HEK293 (cell line): ENCODE results near the gene PDXK.
A peak's percentile ranks its signal among the peaks of the same experiment; 100 is the strongest.

ENCODE experiments used
- CTCF ChIA-PET: fragments of 350-600 bp; formaldehyde crosslinking; extraction: SDS; loops from one replicate; lab custom pipeline; 2021; ENCODE audit warnings: antibody characterized with exemption; lab: Yijun Ruan, JAX
- POLR2A ChIA-PET: fragments of 300-600 bp; formaldehyde crosslinking; extraction: SDS; loops from one replicate; lab custom pipeline; 2020; ENCODE audit warnings: antibody characterized with exemption, inconsistent platforms; lab: Yijun Ruan, JAX
- H3K27ac ChIP-seq: fragments of 200-500 bp; sonication (Bioruptor generic); 2 replicates; pipeline ENCODE4 v1.5.1; 2014; ENCODE audit warnings: low read depth, low read length, control low read depth, inconsistent platforms; ENCODE audit errors: extremely low read depth
- H3K36me3 ChIP-seq, 2 experiments: fragments of 200-500 bp in 1 of 2; sonication (Bioruptor generic) in 1 of 2; 1 replicate in 1 of 2; 2 replicates in 1 of 2; pipeline ENCODE4 v1.5.1; 2014 to 2017; ENCODE audit warnings: inconsistent platforms in 2 of 2, low read length in 2 of 2; ENCODE audit not compliant: control insufficient read depth in 2 of 2, insufficient read depth in 1 of 2
- H3K4me1 ChIP-seq: fragments of 200-500 bp; sonication (Bioruptor generic); 2 replicates; pipeline ENCODE4 v1.5.1; 2014; ENCODE audit warnings: mild to moderate bottlenecking, low read length, inconsistent platforms; ENCODE audit not compliant: control insufficient read depth, insufficient read depth
- H3K4me3 ChIP-seq: 2 replicates; pipeline ENCODE4 v1.5.1; 2011; ENCODE audit warnings: low read depth, mild to moderate bottlenecking, control low read depth, low read length, moderate library complexity
- H3K9me3 ChIP-seq: fragments of 200-500 bp; sonication (Bioruptor generic); 2 replicates; pipeline ENCODE4 v1.5.1; 2014; ENCODE audit warnings: low read depth, low read length, inconsistent platforms; ENCODE audit not compliant: control insufficient read depth, insufficient read depth
- BCL11A ChIP-seq: fragments of 450-650 bp; formaldehyde crosslinking; IDR thresholded peaks from 2 replicates; pipeline ENCODE4 v1.5.1; 2016; ENCODE audit warnings: low read depth, missing biosample characterization, missing genetic modification characterization
- BCL6B ChIP-seq: fragments of 450-650 bp; formaldehyde crosslinking; IDR thresholded peaks from 2 replicates; pipeline ENCODE4 v1.5.1; 2017; ENCODE audit warnings: missing biosample characterization, missing genetic modification characterization
- GFI1B ChIP-seq: fragments of 450-650 bp; formaldehyde crosslinking; IDR thresholded peaks from 2 replicates; pipeline ENCODE4 v1.5.1; 2016; ENCODE audit warnings: missing biosample characterization, missing genetic modification characterization
- PATZ1 ChIP-seq: fragments of 450-650 bp; formaldehyde crosslinking; IDR thresholded peaks from 2 replicates; pipeline ENCODE4 v1.5.1; 2016; ENCODE audit warnings: missing biosample characterization, missing genetic modification characterization
- SETDB1 ChIP-seq: IDR thresholded peaks from one replicate; pipeline ENCODE4 v1.6.1; 2017; ENCODE audit warnings: mild to moderate bottlenecking, low read length, moderate library complexity, mixed read lengths; ENCODE audit not compliant: insufficient read length
- ZNF146 ChIP-seq: fragments of 450-650 bp; formaldehyde crosslinking; IDR thresholded peaks from 2 replicates; pipeline ENCODE4 v1.5.1; 2016; ENCODE audit warnings: missing biosample characterization, missing genetic modification characterization
- ZNF335 ChIP-seq: fragments of 450-650 bp; formaldehyde crosslinking; conservative IDR thresholded peaks from 2 replicates; pipeline ENCODE4 v1.5.1; 2016; ENCODE audit warnings: missing biosample characterization, missing genetic modification characterization
- ZNF341 ChIP-seq: fragments of 450-650 bp; formaldehyde crosslinking; IDR thresholded peaks from 2 replicates; pipeline ENCODE4; 2016; ENCODE audit warnings: low read depth, missing biosample characterization, missing genetic modification characterization
- ZNF366 ChIP-seq: fragments of 450-650 bp; formaldehyde crosslinking; conservative IDR thresholded peaks from 2 replicates; pipeline ENCODE4 v1.5.1; 2016; ENCODE audit warnings: missing biosample characterization, missing genetic modification characterization
- ZNF449 ChIP-seq: fragments of 450-650 bp; formaldehyde crosslinking; IDR thresholded peaks from 2 replicates; pipeline ENCODE4 v1.5.1; 2017; ENCODE audit warnings: missing biosample characterization, mild to moderate bottlenecking, missing genetic modification characterization, moderate library complexity
- ZNF488 ChIP-seq: fragments of 450-650 bp; formaldehyde crosslinking; IDR thresholded peaks from 2 replicates; pipeline ENCODE4 v1.5.1; 2016; ENCODE audit warnings: missing biosample characterization, missing genetic modification characterization
- ZNF596 ChIP-seq: fragments of 450-650 bp; IDR thresholded peaks from 2 replicates; pipeline ENCODE4 v1.5.0; 2018; ENCODE audit warnings: missing biosample characterization, mild to moderate bottlenecking, missing genetic modification characterization, moderate library complexity
- ZNF677 ChIP-seq: fragments of 450-650 bp; IDR thresholded peaks from 2 replicates; pipeline ENCODE4 v1.5.0; 2018; ENCODE audit warnings: missing biosample characterization, mild to moderate bottlenecking, missing genetic modification characterization, moderate library complexity
- ZNF701 ChIP-seq: fragments of 450-650 bp; formaldehyde crosslinking; IDR thresholded peaks from 2 replicates; pipeline ENCODE4 v1.5.1; 2016; ENCODE audit warnings: missing biosample characterization, missing genetic modification characterization
- ZNF830 ChIP-seq: fragments of 450-650 bp; IDR thresholded peaks from 2 replicates; pipeline ENCODE4 v1.5.0; 2018; ENCODE audit warnings: missing biosample characterization, missing genetic modification characterization, low read depth, mild to moderate bottlenecking, moderate library complexity
- ZSCAN23 ChIP-seq: fragments of 450-650 bp; formaldehyde crosslinking; IDR thresholded peaks from 2 replicates; pipeline ENCODE4 v1.5.1; 2016; ENCODE audit warnings: missing biosample characterization, missing genetic modification characterization

PDXK gene

GRCh38 chr21:43728467-43729390 is 9.8 kb downstream of the PDXK start (continued):
- peak; percentile 51; the same call in 1 of the 2 replicates for TF ChIP-seq BCL11A (tag by site-specific recombination)
- 0 out of 2 replicates have a peak, but pooled peaks have one; percentile 25 for TF ChIP-seq ZNF146 (tag by site-specific recombination)
- peak; percentile 97 for TF ChIP-seq ZNF341 (tag by site-specific recombination)
- TF ChIP-seq ZNF366 (tag by site-specific recombination) = peak; percentile 93
- TF ChIP-seq ZNF335 = peak; percentile 98
- TF ChIP-seq BCL6B = no peak
- peak; percentile 98 for TF ChIP-seq PATZ1

GRCh38 chr21:43731476-43731875 is 12.5 kb downstream of the PDXK start:
- POLR2A ChIA-PET = no interaction called here
- Histone ChIP-seq H3K27ac (no peak overlapping the region), H3K4me1 (peaks cover 6% of the 10 kb centered on the region; the same call in 1 of the 2 replicates), H3K4me3 (no peak overlapping the region), H3K36me3 (peaks cover 0 to 25% of the 10 kb centered on the region in 2 experiments; a peak in 2 of 3 replicates), H3K9me3 (no peaks in the 10 kb centered on the region)
- CTCF ChIA-PET = no interaction called here
- TF ChIP-seq ZNF488 (tag by site-specific recombination) (no peak), GFI1B (tag by site-specific recombination) (no peak), ZNF830 (tag by site-specific recombination) (no peak), ZNF701 (tag by site-specific recombination) (no peak), ZNF449 (tag by site-specific recombination) (0 out of 2 replicates have a peak, but pooled peaks have one; percentile 38), ZNF596 (tag by site-specific recombination) (no peak), ZNF677 (tag by site-specific recombination) (no peak), SETDB1 (no peak), ZSCAN23 (tag by site-specific recombination) (no peak)
